ENCODE results near the gene PUSL1. TPM values are rescaled to one million over a fixed set of nuclear protein-coding genes. Genes with fewer than 3 reads are reported as not detected.

The PUSL1 gene
- total RNA-seq, 1 donor from 2014 or later, result 11.3 TPM

- no peak for ATAC-seq
- no peak for DNase-seq (ENCODE audit: low spot score)
- intact Hi-C loops (cut with DNase I), result no loop called here
Observed at GRCh38 chr1:1345384-1345783, 37.0 kb downstream of the PUSL1 start.

- intact Hi-C loops (cut with DNase I), result no loop called here
- DNase-seq (ENCODE audit: low spot score), result no peak
- ATAC-seq, result peak; percentile 1
Observed at GRCh38 chr1:1345860-1346500, 37.6 kb downstream of the PUSL1 start.

GRCh38 chr1:1346501-1346890, 38.1 kb downstream of the PUSL1 start:
- intact Hi-C loops (cut with DNase I), result no loop called here
- no peak for ATAC-seq
- DNase-seq (ENCODE audit: low spot score), result no peak

- DNase-seq (ENCODE audit: low spot score), result no peak
- intact Hi-C loops (cut with DNase I), result no loop called here
- ATAC-seq, result no peak
Observed at GRCh38 chr1:1347026-1347595, 38.7 kb downstream of the PUSL1 start.

- intact Hi-C loops (cut with DNase I), result no loop called here
- ATAC-seq (peak; percentile 3), DNase-seq (ENCODE audit: low spot score) (no peak)
Observed at GRCh38 chr1:1347663-1348419, 39.4 kb downstream of the PUSL1 start.

GRCh38 chr1:1348420-1349255, 40.2 kb downstream of the PUSL1 start:
- ATAC-seq, result no peak

GRCh38 chr1:1349256-1350012, 41.0 kb downstream of the PUSL1 start, which contains the start of gene DVL1:
Gene DVL1, minus strand, starts transcription at chr1:1349418. Its CDS starts 353 bp downstream, at chr1:1349065.
- ATAC-seq (peak; percentile 2), DNase-seq (ENCODE audit: low spot score) (peak; percentile 85)
- intact Hi-C loops (cut with DNase I), result no loop called here

More at GRCh38 chr1:1348420-1349255, 40.2 kb downstream of the PUSL1 start:
- intact Hi-C loops (cut with DNase I), result no loop called here
- no peak for DNase-seq (ENCODE audit: low spot score)

- intact Hi-C loops (cut with DNase I), result no loop called here
- peak; percentile 72 for ATAC-seq
- DNase-seq (ENCODE audit: low spot score), result no peak
Observed at GRCh38 chr1:1351511-1352427, 43.4 kb downstream of the PUSL1 start.

- intact Hi-C loops (cut with DNase I), result no loop called here
Observed at GRCh38 chr1:1352786-1353388, 44.5 kb downstream of the PUSL1 start.

GRCh38 chr1:1353389-1354151, 45.2 kb downstream of the PUSL1 start:
- intact Hi-C loops (cut with DNase I), result no loop called here
- DNase-seq (ENCODE audit: low spot score), result no peak
- no peak for ATAC-seq

More at GRCh38 chr1:1352786-1353388, 44.5 kb downstream of the PUSL1 start:
- no peak for DNase-seq (ENCODE audit: low spot score)
- no peak for ATAC-seq

GRCh38 chr1:1354271-1355247, 46.2 kb downstream of the PUSL1 start:
- intact Hi-C loops (cut with DNase I), result no loop called here
- DNase-seq (ENCODE audit: low spot score), result no peak
- no peak for ATAC-seq

GRCh38 chr1:1355416-1355815, 47.0 kb downstream of the PUSL1 start:
- DNase-seq (ENCODE audit: low spot score), result no peak
- no peak for ATAC-seq
- intact Hi-C loops (cut with DNase I), result no loop called here

- intact Hi-C loops (cut with DNase I), result no loop called here
- DNase-seq (ENCODE audit: low spot score), result no peak
- no peak for ATAC-seq
Observed at GRCh38 chr1:1356166-1356795, 47.9 kb downstream of the PUSL1 start.

- DNase-seq (ENCODE audit: low spot score) (no peak), ATAC-seq (no peak)
- intact Hi-C loops (cut with DNase I), result no loop called here
Observed at GRCh38 chr1:1356796-1357401, 48.5 kb downstream of the PUSL1 start.
